Mucosa of stomach (tissue), 1 donor: ENCODE measurements around the gene ARHGDIA.

Experiments used
- H3K27me3 ChIP-seq: one replicate; pipeline ENCODE4 v1.7.0; 2013; ENCODE audit warnings: mild to moderate bottlenecking, low read length; ENCODE audit not compliant: control insufficient read depth, insufficient read depth
- H3K36me3 ChIP-seq: one replicate; pipeline ENCODE4 v1.7.0; 2013; ENCODE audit warnings: low read length; ENCODE audit not compliant: control insufficient read depth, insufficient read depth
- H3K4me1 ChIP-seq: one replicate; pipeline ENCODE4 v1.7.0; 2013; ENCODE audit warnings: mild to moderate bottlenecking, low read length; ENCODE audit not compliant: control insufficient read depth, insufficient read depth
- H3K4me3 ChIP-seq: one replicate; pipeline ENCODE4 v1.7.0; 2013; ENCODE audit warnings: low read length
- H3K9ac ChIP-seq: one replicate; pipeline ENCODE4 v1.7.0; 2013; ENCODE audit warnings: mild to moderate bottlenecking, low read length, moderate library complexity
- H3K9me3 ChIP-seq: one replicate; pipeline ENCODE4 v1.7.0; 2013; ENCODE audit warnings: mild to moderate bottlenecking, low read length, moderate library complexity; ENCODE audit not compliant: control insufficient read depth
- donor health status: Pancreatic carcinoma.

Gene ARHGDIA

DNA sequence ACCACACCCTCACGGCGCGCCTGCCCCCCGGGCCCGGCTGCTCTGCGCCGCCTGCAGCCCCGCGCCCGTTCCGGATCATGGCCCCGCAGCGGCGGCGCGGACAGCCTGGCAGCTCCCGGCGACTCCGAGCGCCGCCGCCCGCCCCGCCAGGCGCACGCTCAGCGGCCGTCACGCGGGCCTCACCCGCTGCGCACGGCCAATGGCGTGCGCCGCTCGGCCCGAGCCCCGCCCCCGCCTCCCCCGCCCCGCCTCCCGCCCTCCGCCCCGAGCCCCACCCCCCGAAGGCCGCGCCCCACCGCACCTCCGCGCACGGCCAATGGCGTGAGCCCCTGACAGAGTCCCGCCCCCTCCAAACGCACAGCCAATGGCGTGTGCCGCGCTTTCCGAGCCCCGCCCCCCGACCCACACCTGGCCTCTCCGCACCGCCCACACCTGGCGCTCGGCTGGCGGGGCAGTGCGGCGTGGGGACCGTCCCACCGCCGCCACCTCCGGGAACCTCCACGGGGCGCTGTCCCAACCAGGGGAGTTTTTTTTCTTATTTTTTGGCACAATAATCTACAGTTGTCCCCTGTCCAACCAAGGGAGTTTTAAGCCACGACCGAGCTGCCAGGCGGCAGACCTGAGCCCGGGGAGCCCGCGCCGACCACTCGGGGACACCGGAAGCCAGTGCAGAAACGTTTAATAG is 40.3 kb upstream of the ARHGDIA start, which contains the start of gene PCYT2:
PCYT2 (minus strand) TSS at position 123 of the 685 bp plus-strand sequence; CDS start at position 79, 44 bp downstream.
- peak within 1 kb of the TSS; percentile 67 for H3K9ac ChIP-seq
- no peaks in the 10 kb centered on the region for H3K9me3 ChIP-seq
- H3K27me3 ChIP-seq = no peaks in the 10 kb centered on the region
- peak within 1 kb of the TSS; percentile 55 for H3K4me3 ChIP-seq
- peaks cover 45% of the 10 kb centered on the region for H3K4me1 ChIP-seq
- H3K36me3 ChIP-seq = peaks cover 31% of the 10 kb centered on the region

DNA sequence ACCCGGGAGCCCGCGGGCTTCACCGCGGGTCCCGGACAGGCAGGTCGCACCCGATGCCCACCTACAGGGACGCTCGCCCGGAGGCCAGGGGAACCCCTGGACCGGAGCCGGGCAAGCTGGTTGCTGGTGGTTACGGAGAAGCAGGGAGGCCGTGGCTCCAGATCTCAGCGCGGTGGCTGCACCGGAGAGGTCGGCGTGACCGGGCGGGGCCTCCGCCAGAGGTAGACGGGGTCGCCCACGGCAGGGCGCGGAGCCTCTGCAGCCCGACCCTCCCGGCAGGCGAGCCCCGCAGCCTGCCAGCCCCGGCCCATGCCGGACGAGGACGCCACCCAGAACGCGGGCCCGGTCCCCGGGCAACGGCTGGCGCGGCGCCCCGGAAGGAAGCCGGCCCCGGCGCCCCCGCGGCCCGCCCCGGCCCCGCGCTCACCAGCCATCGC is 39.7 kb upstream of the ARHGDIA start:
- H3K27me3 ChIP-seq = no peaks in the 10 kb centered on the region
- H3K36me3 ChIP-seq = peaks cover 28% of the 10 kb centered on the region
- no peaks in the 10 kb centered on the region for H3K9me3 ChIP-seq
- peaks cover 39% of the 10 kb centered on the region for H3K4me1 ChIP-seq
- peak overlapping the region; percentile 55 for H3K4me3 ChIP-seq
- H3K9ac ChIP-seq = peak overlapping the region; percentile 67

DNA sequence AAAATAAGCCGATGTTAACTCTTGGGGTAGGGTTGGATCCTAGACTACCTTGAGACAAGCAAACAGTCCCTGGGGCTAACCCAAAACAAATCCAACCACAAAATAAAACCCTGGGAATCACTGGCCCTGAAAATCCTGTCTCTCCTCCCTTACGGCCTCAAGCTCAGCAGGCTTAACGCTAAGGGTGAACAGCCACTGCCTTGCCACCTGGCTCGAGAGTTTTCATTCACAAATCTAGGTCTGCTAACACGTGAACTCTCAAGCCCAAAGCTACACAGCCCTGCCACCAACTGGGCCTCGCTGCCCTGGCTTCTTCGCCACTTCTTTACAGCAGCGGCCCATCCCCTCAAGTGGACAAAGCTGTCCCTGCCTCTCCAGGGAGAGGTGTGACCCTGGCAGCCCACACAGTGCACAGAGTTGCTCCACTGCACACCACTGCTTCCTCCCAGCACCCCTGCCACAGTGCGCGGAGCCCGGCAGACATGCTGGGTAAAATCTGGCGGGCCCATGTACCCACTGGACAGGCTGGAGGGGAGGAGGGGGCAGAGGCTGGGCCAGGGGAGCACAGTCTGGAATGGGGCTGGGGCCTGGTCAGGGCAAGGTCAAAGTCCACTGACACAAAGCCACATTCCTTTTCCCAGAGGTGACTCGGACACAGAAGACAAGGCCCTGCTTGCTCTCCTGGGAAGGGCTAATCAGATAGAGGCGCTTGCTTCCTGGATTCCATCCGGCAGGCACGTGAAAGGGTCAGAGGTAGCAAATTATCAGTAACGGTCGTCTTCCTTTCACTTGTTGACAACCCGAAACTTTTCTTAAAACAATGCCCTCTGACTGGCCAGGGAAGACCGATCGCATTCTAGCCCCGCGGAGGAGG is 39.1 kb upstream of the ARHGDIA start:
- H3K4me3 ChIP-seq = peak overlapping the region; percentile 55
- H3K4me1 ChIP-seq = peaks cover 33% of the 10 kb centered on the region
- no peaks in the 10 kb centered on the region for H3K27me3 ChIP-seq
- peaks cover 22% of the 10 kb centered on the region for H3K36me3 ChIP-seq
- H3K9me3 ChIP-seq = no peaks in the 10 kb centered on the region
- peak overlapping the region; percentile 67 for H3K9ac ChIP-seq

DNA sequence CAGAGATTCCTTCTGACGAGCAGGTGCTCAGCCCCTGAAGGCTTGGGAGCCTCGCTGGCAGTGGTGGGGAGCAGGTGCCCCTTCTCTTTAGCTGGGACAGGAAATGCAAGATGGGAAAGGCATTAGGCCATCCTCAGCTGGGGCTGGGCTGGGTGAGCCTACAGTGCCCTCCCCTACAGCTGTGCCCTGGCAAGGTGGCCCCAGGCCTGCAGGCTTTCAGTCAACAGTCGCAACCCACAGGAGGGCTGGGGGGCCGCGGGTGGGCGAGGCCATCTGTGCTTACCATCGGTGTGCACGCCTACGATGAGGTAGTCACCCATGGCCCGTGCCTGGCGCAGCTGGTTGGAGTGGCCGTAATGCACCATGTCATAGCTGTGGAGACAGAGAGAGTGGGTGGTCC is 38.1 kb upstream of the ARHGDIA start:
- H3K36me3 ChIP-seq = peaks cover 13% of the 10 kb centered on the region
- no peaks in the 10 kb centered on the region for H3K27me3 ChIP-seq

DNA sequence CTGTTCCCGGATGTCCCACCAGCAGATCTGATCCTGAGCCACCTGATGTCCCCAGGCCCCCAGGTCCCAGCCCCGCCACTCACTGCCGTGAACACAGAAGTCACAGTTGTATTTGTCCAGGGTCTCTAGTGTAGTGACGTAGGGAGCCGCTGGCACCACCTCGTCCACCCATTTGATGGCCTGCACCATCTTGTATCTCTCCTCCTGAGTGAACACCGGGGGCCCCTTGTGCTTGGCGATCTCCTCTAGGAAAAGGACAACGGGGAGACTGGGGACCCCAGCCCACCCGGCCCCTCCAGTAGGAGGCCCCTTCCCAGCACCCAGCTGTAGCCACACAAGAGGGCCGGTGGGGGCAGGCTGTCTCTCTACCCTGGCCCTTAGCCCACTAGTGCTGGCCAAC is 37.7 kb upstream of the ARHGDIA start:
- H3K9ac ChIP-seq = no peak overlapping the region
- no peak overlapping the region for H3K4me3 ChIP-seq
- peaks cover 9% of the 10 kb centered on the region for H3K36me3 ChIP-seq
- H3K4me1 ChIP-seq = peaks cover 33% of the 10 kb centered on the region
- H3K9me3 ChIP-seq = no peaks in the 10 kb centered on the region
- no peaks in the 10 kb centered on the region for H3K27me3 ChIP-seq

More for the DNA sequence above, 38.1 kb upstream of the ARHGDIA start:
- no peak overlapping the region for H3K4me3 ChIP-seq
- H3K9me3 ChIP-seq = no peaks in the 10 kb centered on the region
- H3K4me1 ChIP-seq = peaks cover 33% of the 10 kb centered on the region
- H3K9ac ChIP-seq = no peak overlapping the region

DNA sequence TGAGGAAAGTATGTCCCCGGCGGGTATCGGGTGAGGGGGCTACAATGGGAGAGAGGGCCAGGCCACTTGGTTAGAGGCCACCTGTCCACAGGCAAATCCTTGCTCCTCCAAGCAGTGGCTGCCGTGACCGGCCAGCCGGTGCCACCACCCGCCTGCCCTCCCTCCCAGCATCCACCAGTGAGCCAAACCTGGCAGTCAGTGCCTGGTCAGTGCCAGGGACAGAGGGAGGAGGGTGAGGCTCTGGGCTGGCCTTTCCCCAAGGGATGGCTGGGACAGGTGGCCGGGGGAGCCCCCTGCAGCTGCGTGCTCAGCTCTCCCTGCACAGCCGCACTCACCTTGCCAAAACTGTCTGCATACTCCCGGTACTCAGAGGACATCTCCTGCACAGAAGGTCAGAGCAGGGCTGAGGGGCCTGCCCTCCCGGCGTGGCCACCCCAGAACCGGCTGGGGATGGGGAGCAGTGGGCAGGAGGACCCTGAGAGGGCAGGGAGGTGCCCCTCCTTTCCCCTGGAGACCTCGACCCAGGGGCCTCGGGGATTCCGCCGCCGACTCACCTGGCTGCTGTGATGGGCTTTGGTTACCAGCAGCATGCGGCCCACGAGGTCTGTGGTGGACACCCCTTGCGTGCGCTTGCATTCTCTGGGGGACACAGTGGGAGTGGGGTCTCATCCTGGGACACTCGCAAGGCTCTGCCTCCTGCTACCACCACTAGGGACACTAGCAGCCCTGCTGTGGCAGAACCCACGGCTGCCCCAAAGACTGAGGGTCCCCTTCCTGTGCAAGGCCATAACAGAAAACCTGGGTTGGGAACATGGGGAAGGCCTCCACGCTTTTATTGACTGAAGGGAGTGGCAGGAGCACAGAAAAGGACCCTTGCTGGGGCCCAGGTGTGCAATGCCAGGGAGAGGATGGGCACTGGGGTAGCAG is 36.3 kb upstream of the ARHGDIA start:
- no peaks in the 10 kb centered on the region for H3K9me3 ChIP-seq

DNA sequence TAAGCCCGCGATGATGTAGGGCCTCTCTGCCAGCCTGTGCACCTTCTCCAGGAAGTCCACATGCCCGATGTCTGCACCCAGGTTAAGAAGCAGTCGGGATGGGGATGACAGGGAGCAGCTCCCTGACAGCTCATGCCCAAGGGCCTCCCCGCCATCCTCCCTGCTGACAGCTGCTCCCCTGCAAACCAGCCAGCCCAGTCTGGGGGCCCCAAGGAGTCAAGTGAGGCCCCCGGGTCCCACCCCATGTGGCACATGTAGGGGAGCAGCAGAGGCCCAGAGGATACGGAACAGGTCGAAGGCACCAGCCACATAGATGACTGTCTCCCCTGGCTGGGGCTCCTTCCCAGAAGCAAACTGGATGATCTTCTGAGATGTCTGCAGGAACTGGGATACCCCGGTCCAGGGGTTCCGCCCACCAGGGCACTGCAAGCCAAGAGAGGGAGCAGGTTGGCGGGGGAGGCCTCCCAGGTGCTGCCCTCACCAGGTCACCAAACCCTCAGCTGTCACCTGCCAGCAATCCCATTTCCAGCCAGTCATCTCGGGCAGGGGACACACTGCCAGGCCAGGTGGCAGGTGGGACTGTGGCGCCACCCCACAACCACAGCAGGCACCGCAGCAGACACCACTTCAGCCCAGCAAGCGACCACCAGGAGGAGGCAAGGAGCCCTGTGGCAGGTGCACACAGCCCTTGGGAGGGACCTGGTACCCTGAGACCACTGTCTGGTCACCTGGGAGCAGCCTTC is 35.5 kb upstream of the ARHGDIA start:
- Histone ChIP-seq H3K36me3 (peaks cover 3% of the 10 kb centered on the region), H3K9me3 (no peaks in the 10 kb centered on the region), H3K4me3 (no peak overlapping the region), H3K27me3 (peaks cover 7% of the 10 kb centered on the region), H3K4me1 (peaks cover 32% of the 10 kb centered on the region), H3K9ac (no peak overlapping the region)

More for the DNA sequence above, 36.3 kb upstream of the ARHGDIA start:
- peaks cover 4% of the 10 kb centered on the region for H3K27me3 ChIP-seq
- H3K4me3 ChIP-seq = no peak overlapping the region
- peaks cover 36% of the 10 kb centered on the region for H3K4me1 ChIP-seq
- H3K36me3 ChIP-seq = peaks cover 3% of the 10 kb centered on the region
- no peak overlapping the region for H3K9ac ChIP-seq

DNA sequence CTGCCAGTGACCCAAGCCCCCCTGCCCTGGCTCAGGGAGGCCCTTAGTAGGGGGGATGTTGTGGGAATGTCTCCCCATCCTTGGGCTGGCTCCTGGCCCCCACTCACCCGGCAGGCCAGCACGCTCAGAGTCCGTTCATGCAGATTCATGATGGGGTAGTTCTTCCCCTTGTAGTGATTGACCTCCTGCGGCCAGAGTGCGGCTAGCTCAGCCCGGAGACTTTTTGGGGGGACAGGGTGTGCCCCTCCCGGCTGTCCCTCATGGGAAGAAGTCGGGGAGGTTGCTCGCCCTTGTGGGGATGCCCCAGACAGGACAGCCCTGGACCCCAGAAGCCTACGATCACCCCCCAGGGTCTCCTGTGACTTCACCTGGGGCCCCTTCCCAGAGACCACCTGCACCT is 34.9 kb upstream of the ARHGDIA start:
- Histone ChIP-seq H3K36me3 (peaks cover 3% of the 10 kb centered on the region), H3K9ac (no peak overlapping the region), H3K9me3 (no peaks in the 10 kb centered on the region), H3K4me1 (peaks cover 33% of the 10 kb centered on the region), H3K4me3 (no peak overlapping the region), H3K27me3 (peaks cover 10% of the 10 kb centered on the region)

DNA sequence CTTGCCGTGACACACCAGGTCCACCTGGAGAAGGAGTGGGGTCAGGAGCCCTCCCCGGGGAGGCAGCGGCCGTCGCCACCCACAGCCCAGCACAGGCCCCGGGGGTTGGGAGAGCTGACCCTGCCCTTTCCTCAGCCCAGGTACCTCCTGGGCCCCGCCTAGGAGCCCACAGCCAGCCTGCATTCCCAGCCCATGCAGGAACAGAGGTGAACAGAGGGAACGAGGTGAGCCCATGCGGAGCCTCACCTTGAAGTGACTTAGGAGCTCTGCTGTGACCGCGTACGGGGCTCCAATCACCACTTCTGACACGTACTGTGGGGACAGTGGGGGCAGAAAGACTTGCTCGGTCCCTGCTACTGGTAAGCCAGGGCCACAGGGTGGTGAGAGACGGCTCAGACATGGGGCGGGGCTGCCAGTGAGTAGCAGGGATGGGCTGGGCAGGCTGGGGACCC is 34.3 kb upstream of the ARHGDIA start:
- peaks cover 3% of the 10 kb centered on the region for H3K36me3 ChIP-seq
- H3K9me3 ChIP-seq = no peaks in the 10 kb centered on the region
- H3K27me3 ChIP-seq = peaks cover 10% of the 10 kb centered on the region
- no peak overlapping the region for H3K4me3 ChIP-seq
- peaks cover 29% of the 10 kb centered on the region for H3K4me1 ChIP-seq
- no peak overlapping the region for H3K9ac ChIP-seq

DNA sequence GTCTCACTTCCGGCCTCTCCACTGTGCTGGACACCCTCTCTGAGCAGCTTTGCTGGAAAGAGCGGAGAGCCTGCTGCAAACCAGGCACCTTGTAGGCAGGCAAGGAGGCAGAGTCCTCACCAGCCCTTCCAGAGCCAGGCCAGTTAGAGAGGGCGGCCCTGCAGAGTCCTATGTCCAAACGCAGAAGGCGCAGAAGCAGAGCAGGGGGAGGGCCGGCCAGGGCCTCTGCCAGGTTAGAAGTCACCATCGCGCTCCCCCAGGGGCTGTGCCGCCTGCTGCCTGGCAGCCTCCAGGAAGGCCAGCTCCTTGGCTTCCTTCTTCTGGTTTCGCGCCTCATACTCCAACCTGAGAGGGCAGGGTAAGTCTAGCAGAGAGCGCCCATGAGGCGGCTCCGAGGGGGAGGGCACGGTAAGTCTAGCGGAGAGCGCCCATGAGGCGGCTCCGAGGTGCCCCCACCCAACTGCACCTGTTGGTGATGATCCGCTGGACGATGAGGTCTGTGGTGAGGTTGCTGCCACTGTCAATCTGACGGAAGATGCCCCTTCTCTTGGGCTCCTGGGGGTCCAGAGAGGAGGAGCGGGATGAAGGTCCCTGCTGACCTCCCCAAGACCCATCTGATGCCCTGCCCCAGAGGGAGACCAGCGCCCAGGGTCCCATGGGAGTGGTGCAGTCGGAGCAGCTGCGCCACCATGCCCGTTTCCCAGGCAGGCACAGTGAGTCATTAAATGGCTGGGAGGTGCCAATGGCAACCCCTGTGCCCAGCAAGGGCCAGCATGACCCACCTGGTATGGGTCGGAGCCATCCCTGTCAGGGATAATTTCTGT is 33.7 kb upstream of the ARHGDIA start:
- H3K4me3 ChIP-seq = no peak overlapping the region

More for the DNA sequence above, 33.7 kb upstream of the ARHGDIA start:
- H3K27me3 ChIP-seq = peaks cover 10% of the 10 kb centered on the region
- H3K9ac ChIP-seq = no peak overlapping the region
- peaks cover 3% of the 10 kb centered on the region for H3K36me3 ChIP-seq
- no peaks in the 10 kb centered on the region for H3K9me3 ChIP-seq
- H3K4me1 ChIP-seq = peaks cover 23% of the 10 kb centered on the region
